Esophagus squamous epithelium (tissue), 5 donors: Measurements from ENCODE around the gene RBBP7. TPM values are rescaled to one million over a fixed set of nuclear protein-coding genes. Genes with fewer than 3 reads are reported as not detected.
A peak's percentile ranks its signal among the peaks of the same experiment; 100 is the strongest.
"Not testable (repeated sequence)": the region's sequence is repeated elsewhere in the genome, so short reads cannot be mapped to it uniquely, and the experiment has no call there.

Experiments
- DNase-seq: peaks from one replicate; lab custom pipeline; 2025; lab: John Stamatoyannopoulos, UW
- H3K27ac ChIP-seq, 4 donors: fragments of 200-600 bp; sonication (generic); one replicate each; pipeline ENCODE4 v1.5.1; 2016 to 2019; ENCODE audit warnings: mild to moderate bottlenecking in 1 of 4
- H3K27me3 ChIP-seq, 4 donors: fragments of 200-600 bp; sonication (generic); 1 replicate in 3 of 4; 2 replicates in 1 of 4; pipeline versions ENCODE4 v1.5.1 to v1.6.0; 2017 to 2021; ENCODE audit warnings: antibody characterized with exemption in 1 of 4
- H3K36me3 ChIP-seq, 3 donors: fragments of 200-600 bp; sonication (generic); one replicate each; pipeline ENCODE4 v1.5.1; 2016 to 2019
- H3K4me1 ChIP-seq, 3 donors: fragments of 200-600 bp; sonication (generic); one replicate each; pipeline ENCODE4 v1.5.1; 2017 to 2019
- H3K4me3 ChIP-seq, 4 donors: fragments of 200-600 bp; sonication (generic); 1 replicate in 3 of 4; 2 replicates in 1 of 4; pipeline ENCODE4 v1.5.1; 2016 to 2019; ENCODE audit warnings: mild to moderate bottlenecking in 2 of 4, moderate library complexity in 1 of 4
- H3K9me3 ChIP-seq, 3 donors: fragments of 200-600 bp; sonication (generic); one replicate each; pipeline ENCODE4 v1.5.1; 2016 to 2019
- POLR2A ChIP-seq, 4 donors: fragments of 450-650 bp; IDR thresholded peaks; one replicate each; pipeline ENCODE4 v1.6.1; 2017; ENCODE audit warnings: antibody characterized with exemption in 4 of 4, mild to moderate bottlenecking in 4 of 4, moderate library complexity in 3 of 4
- WGBS, 2 donors: methylation state at CpG; one replicate each; pipeline ENCODE4 v1.1.5; 2018; 5-methylcytosine and 5-hydroxymethylcytosine counted together
- intact Hi-C: fragments of 100-400 bp; cut with DNase I; formaldehyde crosslinking; loops from one replicate; pipeline ENCODE4 v1.15.0; 2022
- total RNA-seq, 4 donors: library from RNA; depleted of rRNA; stranded (reverse); fragments of >200 nt; gene quantifications; one replicate each; pipeline ENCODE4 v1.1.0, GENCODE V29; 2016
- TF ChIP-seq, protein P1 (sequence below), 6 experiments: fragments of 450-650 bp in 4 of 6; fragments of 200-600 bp in 2 of 6; sonication (generic) in 2 of 6; IDR thresholded peaks; one replicate each; pipeline ENCODE4 v1.5.1; 2016 to 2019; ENCODE audit warnings: antibody characterized with exemption in 6 of 6, mild to moderate bottlenecking in 4 of 6, moderate library complexity in 4 of 6
- donor health status: DM: yes; HTN: yes; CAD: no.

The RBBP7 gene
- total RNA-seq, 4 donors from 2014 or later: 41.1 to 91.9 (median 74.1) TPM

DNA sequence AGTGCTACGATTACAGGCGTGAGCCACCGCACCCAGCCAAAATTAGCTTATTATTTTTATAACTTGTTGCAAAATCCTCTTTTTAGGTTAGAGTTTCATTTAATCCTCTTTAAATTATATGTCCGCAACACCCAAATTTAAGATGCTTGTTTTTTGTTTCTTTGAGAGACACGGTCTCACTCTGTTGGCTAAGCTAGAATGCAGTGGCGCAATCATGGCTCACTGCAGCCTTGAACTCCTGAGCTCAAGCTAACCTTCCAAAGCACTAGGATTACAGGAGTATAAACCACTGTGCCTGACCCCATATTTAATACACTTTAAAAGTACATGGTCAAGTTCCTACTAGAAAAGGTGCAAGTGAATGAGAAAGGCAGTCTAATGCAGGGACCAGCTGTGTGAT is 2.2 kb downstream of the RBBP7 start:
- H3K4me3 ChIP-seq: peak overlapping the region in 2 of 4 donors; percentile 72 to 77
- H3K36me3 ChIP-seq: peaks cover 0 to 4% (median 0%) of the 10 kb centered on the region in 3 donors
- no peak for TF ChIP-seq POLR2A (IDR thresholded peaks at IDR 0.05)
- TF ChIP-seq, protein P1, sequence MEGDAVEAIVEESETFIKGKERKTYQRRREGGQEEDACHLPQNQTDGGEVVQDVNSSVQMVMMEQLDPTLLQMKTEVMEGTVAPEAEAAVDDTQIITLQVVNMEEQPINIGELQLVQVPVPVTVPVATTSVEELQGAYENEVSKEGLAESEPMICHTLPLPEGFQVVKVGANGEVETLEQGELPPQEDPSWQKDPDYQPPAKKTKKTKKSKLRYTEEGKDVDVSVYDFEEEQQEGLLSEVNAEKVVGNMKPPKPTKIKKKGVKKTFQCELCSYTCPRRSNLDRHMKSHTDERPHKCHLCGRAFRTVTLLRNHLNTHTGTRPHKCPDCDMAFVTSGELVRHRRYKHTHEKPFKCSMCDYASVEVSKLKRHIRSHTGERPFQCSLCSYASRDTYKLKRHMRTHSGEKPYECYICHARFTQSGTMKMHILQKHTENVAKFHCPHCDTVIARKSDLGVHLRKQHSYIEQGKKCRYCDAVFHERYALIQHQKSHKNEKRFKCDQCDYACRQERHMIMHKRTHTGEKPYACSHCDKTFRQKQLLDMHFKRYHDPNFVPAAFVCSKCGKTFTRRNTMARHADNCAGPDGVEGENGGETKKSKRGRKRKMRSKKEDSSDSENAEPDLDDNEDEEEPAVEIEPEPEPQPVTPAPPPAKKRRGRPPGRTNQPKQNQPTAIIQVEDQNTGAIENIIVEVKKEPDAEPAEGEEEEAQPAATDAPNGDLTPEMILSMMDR (IDR thresholded peaks at IDR 0.05): no peak
- intact Hi-C loops: no loop called here
- peaks cover 6 to 42% (median 10%) of the 10 kb centered on the region in 3 donors for H3K4me1 ChIP-seq
- no peak for DNase-seq
- 93 to 95% methylated on average over 4 to 6 of the region's 6 CpGs for WGBS, 2 donors
- H3K27ac ChIP-seq: peak overlapping the region in 1 of 4 donors; percentile 95
- H3K27me3 ChIP-seq: no peaks in the 10 kb centered on the region
- no peaks in the 10 kb centered on the region for H3K9me3 ChIP-seq

DNA sequence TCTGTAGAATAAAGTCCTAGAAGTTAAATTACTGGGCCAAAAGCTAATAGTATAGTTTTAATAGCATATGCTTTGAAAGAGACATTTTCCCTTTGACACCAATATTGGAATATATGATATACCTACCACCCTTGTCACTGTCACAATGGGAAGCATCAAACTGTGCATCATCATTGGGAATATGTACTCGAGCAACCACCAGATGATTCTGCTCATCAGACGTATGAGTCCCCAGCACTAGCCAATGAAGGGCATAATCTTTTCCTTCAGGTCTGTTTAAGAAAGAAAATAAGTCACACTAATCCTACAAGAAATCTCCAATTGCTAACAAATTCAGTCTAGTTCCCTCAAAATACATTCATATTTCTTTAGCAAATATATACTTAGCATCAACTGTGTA is 7.3 kb downstream of the RBBP7 start:
- DNase-seq: no peak
- peaks cover 0 to 23% (median 2%) of the 10 kb centered on the region in 3 donors for H3K4me1 ChIP-seq
- no peak overlapping the region for H3K4me3 ChIP-seq
- intact Hi-C loops: no loop called here
- H3K27me3 ChIP-seq: no peaks in the 10 kb centered on the region
- peaks cover 0 to 41% (median 0%) of the 10 kb centered on the region in 3 donors for H3K36me3 ChIP-seq
- no peaks in the 10 kb centered on the region for H3K9me3 ChIP-seq
- no peak for TF ChIP-seq POLR2A (IDR thresholded peaks at IDR 0.05)
- TF ChIP-seq, protein P1 (IDR thresholded peaks at IDR 0.05): no peak
- WGBS, 2 donors: 57 to 89% methylated on average over 2 of the region's 2 CpGs
- H3K27ac ChIP-seq: no peak overlapping the region

DNA sequence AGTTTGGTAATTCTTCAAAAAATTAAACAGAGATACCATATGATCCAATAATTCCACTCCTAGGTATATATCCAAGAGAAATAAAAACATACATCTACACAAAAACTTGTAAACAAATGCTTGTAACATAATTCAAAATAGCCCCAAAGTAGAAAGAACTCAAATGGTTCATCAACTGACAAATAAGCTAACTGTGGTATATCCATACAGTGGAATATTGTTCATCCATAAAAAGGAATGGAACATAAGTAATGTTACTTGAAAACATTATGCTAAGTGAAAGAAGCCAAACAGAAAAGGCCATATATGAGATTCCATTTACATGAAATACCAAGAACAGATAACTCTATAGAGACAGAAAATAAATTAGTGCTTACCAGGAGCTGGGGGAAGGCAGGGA is 13.4 kb downstream of the RBBP7 start:
- no peak overlapping the region for H3K27ac ChIP-seq
- peaks cover 0 to 83% (median 0%) of the 10 kb centered on the region in 3 donors for H3K36me3 ChIP-seq
- no peaks in the 10 kb centered on the region for H3K9me3 ChIP-seq
- H3K4me3 ChIP-seq: no peak overlapping the region
- no peaks in the 10 kb centered on the region for H3K27me3 ChIP-seq
- intact Hi-C loops: no loop called here
- TF ChIP-seq, protein P1 (IDR thresholded peaks at IDR 0.05): no peak
- TF ChIP-seq POLR2A (IDR thresholded peaks at IDR 0.05): no peak
- DNase-seq: no peak
- no peaks in the 10 kb centered on the region for H3K4me1 ChIP-seq

DNA sequence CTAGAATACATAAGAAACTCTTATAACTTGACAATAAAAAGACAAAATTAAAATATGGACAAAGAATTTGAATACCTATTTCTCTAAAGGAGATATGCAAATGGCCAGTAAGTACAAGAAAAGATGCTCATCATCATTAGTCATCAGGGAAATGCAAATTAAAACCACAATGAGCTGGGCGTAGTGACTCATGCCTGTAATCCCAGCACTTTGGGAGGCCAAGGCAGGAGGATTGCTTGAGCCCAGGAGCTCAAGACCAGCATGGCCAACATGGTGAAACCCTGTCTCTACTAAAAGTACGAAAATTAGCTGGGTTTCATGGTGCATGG is 14.1 kb downstream of the RBBP7 start:
- H3K27ac ChIP-seq, H3K9me3 ChIP-seq, H3K27me3 ChIP-seq, DNase-seq, H3K4me3 ChIP-seq, intact Hi-C loops, H3K4me1 ChIP-seq: not testable (repeated sequence)
- 64 to 80% methylated on average over 2 of the region's 2 CpGs for WGBS, 2 donors
- H3K36me3 ChIP-seq: peaks cover 0 to 81% (median 0%) of the 10 kb centered on the region in 3 donors

DNA sequence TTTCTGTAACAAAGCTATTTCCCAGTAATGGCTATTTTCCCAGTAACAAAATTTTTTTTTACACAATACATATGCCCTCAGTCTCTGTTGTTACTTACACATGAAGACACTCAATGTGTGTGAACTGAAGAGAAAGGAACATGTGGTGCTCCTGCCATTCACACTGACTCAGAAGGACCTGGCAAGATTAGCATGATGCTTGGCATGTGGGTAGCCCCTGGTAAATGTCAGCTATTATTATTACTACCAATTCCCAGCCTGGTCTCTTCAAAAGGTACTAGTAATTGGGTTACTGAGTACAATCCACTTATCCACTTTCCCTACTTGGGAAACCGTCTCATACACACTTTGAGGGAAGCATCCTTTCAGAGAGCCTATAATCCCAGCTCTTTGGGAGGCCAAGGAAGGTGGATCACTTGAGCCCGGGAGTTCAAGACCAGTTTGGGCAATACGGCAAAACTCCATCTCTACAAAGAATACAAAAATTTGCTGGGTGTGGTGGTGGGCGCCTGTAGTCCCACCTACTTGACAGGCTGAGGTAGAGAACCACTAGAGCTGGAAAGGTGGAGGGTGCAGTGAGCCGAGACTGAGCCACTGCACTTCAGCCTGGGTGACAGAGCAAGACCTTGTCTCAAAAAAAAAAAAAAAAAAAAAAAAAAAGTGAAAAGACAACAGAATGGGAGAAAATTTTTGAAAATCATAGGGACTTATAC is 14.6 kb downstream of the RBBP7 start:
- Histone ChIP-seq H3K4me1 (no peaks in the 10 kb centered on the region), H3K4me3 (no peak overlapping the region), H3K36me3 (peaks cover 0 to 81% (median 0%) of the 10 kb centered on the region in 3 donors), H3K27ac (no peak overlapping the region), H3K27me3 (no peaks in the 10 kb centered on the region), H3K9me3 (no peaks in the 10 kb centered on the region)
- 89% methylated on average over 3 of the region's 5 CpGs; no CpG with 5 or more reads in 1 of the 2 donors for WGBS, 2 donors
- intact Hi-C loops: no loop called here
- DNase-seq: no peak
- TF ChIP-seq, protein P1 (IDR thresholded peaks at IDR 0.05): no peak
- TF ChIP-seq POLR2A (IDR thresholded peaks at IDR 0.05): no peak
